OCI-LY7 (cell line): ENCODE results near the gene KRI1.

Source experiments
- CTCF ChIP-seq: fragments of 200-600 bp; sonication (generic); conservative IDR thresholded peaks from 2 replicates; pipeline ENCODE4 v1.5.1; 2014; ENCODE audit warnings: mild to moderate bottlenecking, antibody characterized with exemption, low read length, moderate library complexity, mixed read lengths
- EZH2phosphoT487 ChIP-seq: fragments of 200-600 bp; sonication (generic); IDR thresholded peaks from 2 replicates; pipeline ENCODE4 v1.6.1; 2018; ENCODE audit warnings: low read depth, borderline replicate concordance, mild to moderate bottlenecking, mixed run types, antibody characterized with exemption, low read length, moderate library complexity, mixed read lengths

DNA sequence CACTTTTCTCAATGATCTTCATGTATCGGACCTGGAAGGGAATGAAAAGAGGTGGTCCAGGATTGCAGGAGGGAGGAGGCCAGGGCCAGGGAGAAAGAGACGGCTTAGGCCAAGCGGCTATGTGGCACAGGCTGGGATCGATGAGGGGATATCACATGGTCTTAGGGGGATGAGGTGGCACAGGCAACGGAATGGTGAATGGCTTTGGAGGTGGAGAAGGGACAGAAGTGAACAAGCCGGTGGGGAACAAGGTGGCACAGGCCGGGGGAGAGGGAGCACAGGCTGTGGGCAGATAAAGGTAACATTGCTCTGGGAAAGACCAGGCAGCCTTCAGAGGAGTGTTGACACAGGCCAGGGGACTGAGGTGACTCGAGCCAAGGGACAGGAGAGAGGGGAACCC is 8.7 kb upstream of the KRI1 start:
- no peak for TF ChIP-seq CTCF
- no peak for TF ChIP-seq EZH2phosphoT487
